Thyroid gland (tissue), 4 donors: ENCODE measurements around the gene CTSD. TPM values are rescaled to one million over a fixed set of nuclear protein-coding genes. Genes with fewer than 3 reads are reported as not detected.

Experiments used
- DNase-seq, 2 donors: peaks; one replicate each; pipeline ENCODE4 v3.0.0-alpha.2; 2019
- H3K27ac ChIP-seq, 3 donors: fragments of 200-600 bp; sonication (generic); 1 replicate in 2 of 3; 2 replicates in 1 of 3; pipeline ENCODE4 v1.5.1; 2016 to 2019; ENCODE audit warnings: mild to moderate bottlenecking in 1 of 3, moderate library complexity in 1 of 3
- H3K27me3 ChIP-seq: fragments of 200-600 bp; sonication (generic); one replicate; pipeline ENCODE4 v1.5.1; 2019
- H3K36me3 ChIP-seq, 2 donors: fragments of 200-600 bp; sonication (generic); one replicate each; pipeline ENCODE4 v1.5.1; 2016 to 2019
- H3K4me1 ChIP-seq, 2 donors: fragments of 200-600 bp; sonication (generic); one replicate each; pipeline ENCODE4 v1.5.1; 2017 to 2019
- H3K4me3 ChIP-seq, 3 donors: fragments of 200-600 bp; sonication (generic); replicated peaks in 1 of 3; 1 replicate in 2 of 3; 2 replicates in 1 of 3; pipeline ENCODE4 v1.5.1; 2016; ENCODE audit warnings: mild to moderate bottlenecking in 1 of 3
- H3K9me3 ChIP-seq: fragments of 200-600 bp; sonication (generic); one replicate; pipeline ENCODE4 v1.5.1; 2017
- CTCF ChIP-seq, 6 experiments: fragments of 200-600 bp in 3 of 6; fragments of 450-650 bp in 3 of 6; sonication (generic) in 3 of 6; IDR thresholded peaks; one replicate each; pipeline ENCODE4 v1.5.1; 2016 to 2019; ENCODE audit warnings: antibody characterized with exemption in 6 of 6, mild to moderate bottlenecking in 2 of 6, inconsistent platforms in 1 of 6, moderate library complexity in 1 of 6
- POLR2A ChIP-seq, 2 donors: fragments of 450-650 bp; IDR thresholded peaks; one replicate each; pipeline ENCODE4 v1.6.1; 2017; ENCODE audit warnings: antibody characterized with exemption in 2 of 2, mild to moderate bottlenecking in 2 of 2, moderate library complexity in 1 of 2
- WGBS, 2 donors: methylation state at CpG; one replicate each; pipeline ENCODE4 v1.1.5; 2017; 5-methylcytosine and 5-hydroxymethylcytosine counted together
- intact Hi-C: fragments of 100-400 bp; cut with DNase I; formaldehyde crosslinking; loops from one replicate; pipeline ENCODE4 v1.15.1; 2023
- total RNA-seq, 4 donors: library from RNA; depleted of rRNA; stranded (reverse); fragments of >200 nt; gene quantifications; one replicate each; pipeline ENCODE4 v1.2.3, GENCODE V29; 2016

CTSD gene
- total RNA-seq, 4 donors from 2014 or later = 363 to 577 (median 457) TPM

- DNase-seq = no peak
- Histone ChIP-seq H3K36me3 (no peaks in the 10 kb centered on the region), H3K4me1 (no peaks in the 10 kb centered on the region), H3K27ac (no peak overlapping the region), H3K27me3 (no peaks in the 10 kb centered on the region), H3K9me3 (no peaks in the 10 kb centered on the region), H3K4me3 (no peak overlapping the region)
- no peak for TF ChIP-seq POLR2A (IDR thresholded peaks at IDR 0.05)
- TF ChIP-seq CTCF (IDR thresholded peaks at IDR 0.05) = no peak
- 55 to 71% methylated on average over 15 of the region's 15 CpGs for WGBS, 2 donors
- intact Hi-C loops = no loop called here
These were observed 58.3 kb downstream of the CTSD start for GRCh38 chr11:1705126-1706052.

GRCh38 chr11:1703146-1703545, 60.6 kb downstream of the CTSD start:
- Histone ChIP-seq H3K4me3 (no peak overlapping the region), H3K36me3 (no peaks in the 10 kb centered on the region), H3K27me3 (no peaks in the 10 kb centered on the region), H3K4me1 (no peaks in the 10 kb centered on the region), H3K27ac (no peak overlapping the region), H3K9me3 (no peaks in the 10 kb centered on the region)
- WGBS, 2 donors = 84 to 91% methylated on average over 6 of the region's 6 CpGs
- TF ChIP-seq POLR2A (IDR thresholded peaks at IDR 0.05) (no peak), CTCF (IDR thresholded peaks at IDR 0.05) (no peak)
- intact Hi-C loops = no loop called here
- DNase-seq = no peak

Other genes starting within 250 kb of the CTSD start
- gene DUSP8, start 191.7 kb downstream of the CTSD start, total RNA-seq = 1 to 10 TPM; 1.3 to 3.5 (median 2.5) TPM
- gene KRTAP5-1, start 178.6 kb downstream of the CTSD start, total RNA-seq = not detected
- not detected for gene KRTAP5-2, start 165.6 kb downstream of the CTSD start, total RNA-seq
- not detected for gene KRTAP5-3, start 155.5 kb downstream of the CTSD start, total RNA-seq
- not detected for gene KRTAP5-4, start 141.8 kb downstream of the CTSD start, total RNA-seq
- gene KRTAP5-5, start 134.2 kb downstream of the CTSD start, total RNA-seq = not detected
- not detected for gene KRTAP5-6, start 66.7 kb downstream of the CTSD start, total RNA-seq
- gene IFITM10, start 13.3 kb downstream of the CTSD start, total RNA-seq = 100 to 1,000 TPM in 1 of 4 donors, 1 to 10 TPM in 1, under 1 TPM in 1, not detected in 1; 0.22 to 126 (median 1.5) TPM
- not detected for gene SYT8, start 71.1 kb upstream of the CTSD start, total RNA-seq
- not detected for gene TNNI2, start 75.1 kb upstream of the CTSD start, total RNA-seq
- 10 to 100 TPM in 2 of 4 donors, 1 to 10 TPM in 2; 6.7 to 26.1 (median 10.5) TPM for gene LSP1, start 89.2 kb upstream of the CTSD start, total RNA-seq
- gene PRR33, start 128.0 kb upstream of the CTSD start, total RNA-seq = not detected
- 1 to 10 TPM in 3 of 4 donors, not detected in 1; 1.7 to 4.1 (median 2.6) TPM for gene TNNT3, start 155.8 kb upstream of the CTSD start, total RNA-seq
- gene MRPL23, start 183.4 kb upstream of the CTSD start, total RNA-seq = 100 to 1,000 TPM in 3 of 4 donors, 10 to 100 TPM in 1; 86.9 to 241 (median 159) TPM
- gene H19, start 233.9 kb upstream of the CTSD start, total RNA-seq = 10 to 100 TPM; 13.5 to 68.7 (median 19.4) TPM